Trophoblast cell (in vitro differentiated cells and primary cell): ENCODE results near the gene DGCR2.

Source experiments
- DNase-seq, 2 donors: peaks; one replicate each; pipeline ENCODE4 v3.0.0-alpha.2; 2016
- H2AFZ ChIP-seq: 2 replicates; pipeline ENCODE4 v1.6.1; 2013; ENCODE audit warnings: low read length, moderate library complexity, mild to moderate bottlenecking; ENCODE audit not compliant: insufficient read depth, poor library complexity
- H2AK5ac ChIP-seq: 2 replicates; pipeline ENCODE4 v1.6.1; 2013; ENCODE audit warnings: mild to moderate bottlenecking, low read length
- H2BK120ac ChIP-seq: 2 replicates; pipeline ENCODE4 v1.6.1; 2013; ENCODE audit warnings: low read length, mild to moderate bottlenecking, moderate library complexity; ENCODE audit not compliant: insufficient read depth, poor library complexity
- H2BK12ac ChIP-seq: 2 replicates; pipeline ENCODE4 v1.6.1; 2013; ENCODE audit warnings: mild to moderate bottlenecking, low read length, moderate library complexity
- H2BK5ac ChIP-seq: 2 replicates; pipeline ENCODE4 v1.6.1; 2013; ENCODE audit warnings: low read length, low read depth, moderate library complexity, mild to moderate bottlenecking; ENCODE audit not compliant: poor library complexity
- H3K14ac ChIP-seq: 2 replicates; pipeline ENCODE4 v1.6.1; 2013; ENCODE audit warnings: mild to moderate bottlenecking, low read length
- H3K18ac ChIP-seq: 2 replicates; pipeline ENCODE4 v1.6.1; 2013; ENCODE audit warnings: mild to moderate bottlenecking, low read length
- H3K23ac ChIP-seq: 2 replicates; pipeline ENCODE4 v1.6.1; 2013; ENCODE audit warnings: low read length
- H3K27ac ChIP-seq: 2 replicates; pipeline ENCODE4 v1.5.1; 2013; ENCODE audit warnings: low read depth, mild to moderate bottlenecking, inconsistent platforms, low read length, moderate library complexity
- H3K27me3 ChIP-seq: 2 replicates; pipeline ENCODE4 v1.6.1; 2013; ENCODE audit warnings: inconsistent platforms, mild to moderate bottlenecking, low read length, moderate library complexity; ENCODE audit not compliant: insufficient read depth
- H3K36me3 ChIP-seq, 2 experiments: 1 replicate in 1 of 2; 2 replicates in 1 of 2; pipeline ENCODE4 v1.6.1; 2013; ENCODE audit warnings: low read length in 2 of 2, mild to moderate bottlenecking in 2 of 2, moderate library complexity in 1 of 2; ENCODE audit not compliant: insufficient read depth in 2 of 2, control insufficient read depth in 1 of 2
- H3K4ac ChIP-seq: 2 replicates; pipeline ENCODE4 v1.6.1; 2013; ENCODE audit warnings: low read depth, mild to moderate bottlenecking, low read length, moderate library complexity
- H3K4me1 ChIP-seq, 2 experiments: 1 replicate in 1 of 2; 2 replicates in 1 of 2; pipeline ENCODE4 v1.6.1; 2013; ENCODE audit warnings: low read length in 2 of 2, mild to moderate bottlenecking in 2 of 2, moderate library complexity in 1 of 2; ENCODE audit not compliant: insufficient read depth in 2 of 2, control insufficient read depth in 1 of 2
- H3K4me2 ChIP-seq: 2 replicates; pipeline ENCODE4 v1.6.1; 2013; ENCODE audit warnings: inconsistent platforms, mild to moderate bottlenecking, low read length, moderate library complexity
- H3K4me3 ChIP-seq: 2 replicates; pipeline ENCODE4 v1.5.1; 2013; ENCODE audit warnings: mild to moderate bottlenecking, low read depth, low read length, inconsistent platforms
- H3K79me1 ChIP-seq: one replicate; pipeline ENCODE4 v1.6.1; 2013; ENCODE audit warnings: low read length
- H3K79me2 ChIP-seq: 2 replicates; pipeline ENCODE4 v1.6.1; 2013; ENCODE audit warnings: low read length, mild to moderate bottlenecking; ENCODE audit not compliant: control insufficient read depth, insufficient read depth, poor library complexity
- H3K9ac ChIP-seq: 2 replicates; pipeline ENCODE4 v1.6.1; 2013; ENCODE audit warnings: mild to moderate bottlenecking, low read length
- H3K9me3 ChIP-seq: 2 replicates; pipeline ENCODE4 v1.6.1; 2013; ENCODE audit warnings: low read depth, mild to moderate bottlenecking, control low read depth, inconsistent platforms, low read length; ENCODE audit not compliant: insufficient read depth
- H4K12ac ChIP-seq: 2 replicates; pipeline ENCODE4 v1.6.1; 2013; ENCODE audit warnings: low read depth, mild to moderate bottlenecking, low read length, moderate library complexity
- H4K8ac ChIP-seq: 2 replicates; pipeline ENCODE4 v1.6.1; 2013; ENCODE audit warnings: low read depth, mild to moderate bottlenecking, low read length, moderate library complexity
- H4K91ac ChIP-seq: one replicate; pipeline ENCODE4 v1.6.1; 2013; ENCODE audit warnings: low read depth, mild to moderate bottlenecking, low read length, moderate library complexity
- WGBS: extraction: QIAGEN DNeasy Blood & Tissue Kit; methylation state at CpG from one replicate; pipeline ENCODE4 v1.1.7; 2013; ENCODE audit warnings: missing lambda C conversion rate; ENCODE audit not compliant: insufficient read length, insufficient coverage; ENCODE audit errors: extremely low coverage; 5-methylcytosine and 5-hydroxymethylcytosine counted together

The DGCR2 gene

GRCh38 chr22:19037282-19038163 lies 84.7 kb downstream of the DGCR2 start:
- no peak overlapping the region for H2AK5ac ChIP-seq
- no peak overlapping the region for H2BK5ac ChIP-seq
- no peak for DNase-seq
- no peak overlapping the region for H3K4me2 ChIP-seq
- no peak overlapping the region for H3K4ac ChIP-seq
- no peak overlapping the region for H2BK120ac ChIP-seq
- H3K23ac ChIP-seq = no peak overlapping the region
- WGBS = no CpG with 5 or more reads among the region's 17 CpGs
- H4K12ac ChIP-seq = no peak overlapping the region
- no peak overlapping the region for H3K27ac ChIP-seq
- no peak overlapping the region for H3K9ac ChIP-seq
- H3K18ac ChIP-seq = no peak overlapping the region
- no peak overlapping the region for H2AFZ ChIP-seq
- H3K14ac ChIP-seq = no peak overlapping the region
- no peak overlapping the region for H3K4me3 ChIP-seq
- H4K91ac ChIP-seq = no peak overlapping the region
- peaks cover 49 to 52% of the 10 kb centered on the region in 2 experiments for H3K36me3 ChIP-seq
- no peaks in the 10 kb centered on the region for H3K79me1 ChIP-seq
- H3K27me3 ChIP-seq = no peaks in the 10 kb centered on the region
- no peaks in the 10 kb centered on the region for H3K4me1 ChIP-seq
- no peak overlapping the region for H4K8ac ChIP-seq
- H3K9me3 ChIP-seq = peaks cover 1% of the 10 kb centered on the region
- H3K79me2 ChIP-seq = no peaks in the 10 kb centered on the region
- no peak overlapping the region for H2BK12ac ChIP-seq

- no peaks in the 10 kb centered on the region for H3K79me2 ChIP-seq
- H4K12ac ChIP-seq = no peak overlapping the region
- H3K4me3 ChIP-seq = no peak overlapping the region
- H3K79me1 ChIP-seq = no peaks in the 10 kb centered on the region
- peaks cover 1% of the 10 kb centered on the region for H3K9me3 ChIP-seq
- DNase-seq = peak in 1 of 2 donors; percentile 12
- H2BK12ac ChIP-seq = no peak overlapping the region
- no peak overlapping the region for H3K4ac ChIP-seq
- H3K4me1 ChIP-seq = no peaks in the 10 kb centered on the region
- WGBS = no CpG with 5 or more reads among the region's 17 CpGs
- no peak overlapping the region for H4K91ac ChIP-seq
- H3K9ac ChIP-seq = no peak overlapping the region
- H4K8ac ChIP-seq = no peak overlapping the region
- no peak overlapping the region for H3K4me2 ChIP-seq
- H2BK5ac ChIP-seq = no peak overlapping the region
- H3K27ac ChIP-seq = no peak overlapping the region
- H3K27me3 ChIP-seq = no peaks in the 10 kb centered on the region
- H2AK5ac ChIP-seq = no peak overlapping the region
- H3K14ac ChIP-seq = no peak overlapping the region
- H2AFZ ChIP-seq = no peak overlapping the region
- H3K23ac ChIP-seq = no peak overlapping the region
- no peak overlapping the region for H3K18ac ChIP-seq
- no peak overlapping the region for H2BK120ac ChIP-seq
- peaks cover 40 to 43% of the 10 kb centered on the region in 2 experiments for H3K36me3 ChIP-seq
Measured at GRCh38 chr22:19036523-19037273, 85.5 kb downstream of the DGCR2 start.

GRCh38 chr22:19036229-19036522 lies 86.0 kb downstream of the DGCR2 start:
- H3K4me3 ChIP-seq = no peak overlapping the region
- H4K12ac ChIP-seq = no peak overlapping the region
- H3K79me1 ChIP-seq = no peaks in the 10 kb centered on the region
- H3K27ac ChIP-seq = no peak overlapping the region
- H3K9ac ChIP-seq = no peak overlapping the region
- WGBS = no CpG with 5 or more reads among the region's 4 CpGs
- H2BK12ac ChIP-seq = no peak overlapping the region
- no peak overlapping the region for H4K91ac ChIP-seq
- H2BK120ac ChIP-seq = no peak overlapping the region
- H3K14ac ChIP-seq = no peak overlapping the region
- no peak overlapping the region for H2AFZ ChIP-seq
- peaks cover 35 to 38% of the 10 kb centered on the region in 2 experiments for H3K36me3 ChIP-seq
- H3K27me3 ChIP-seq = no peaks in the 10 kb centered on the region
- no peak overlapping the region for H2BK5ac ChIP-seq
- H3K23ac ChIP-seq = no peak overlapping the region
- H3K9me3 ChIP-seq = peaks cover 1% of the 10 kb centered on the region
- H4K8ac ChIP-seq = no peak overlapping the region
- H2AK5ac ChIP-seq = no peak overlapping the region
- H3K4me1 ChIP-seq = no peaks in the 10 kb centered on the region
- no peaks in the 10 kb centered on the region for H3K79me2 ChIP-seq
- H3K4ac ChIP-seq = no peak overlapping the region
- no peak overlapping the region for H3K4me2 ChIP-seq
- H3K18ac ChIP-seq = no peak overlapping the region
- DNase-seq = no peak

GRCh38 chr22:19035474-19036228 lies 86.6 kb downstream of the DGCR2 start:
- H2BK5ac ChIP-seq = no peak overlapping the region
- no peak overlapping the region for H4K8ac ChIP-seq
- no peaks in the 10 kb centered on the region for H3K79me2 ChIP-seq
- no peak overlapping the region for H3K9ac ChIP-seq
- no peak overlapping the region for H4K91ac ChIP-seq
- WGBS = no CpG with 5 or more reads among the region's 14 CpGs
- no peaks in the 10 kb centered on the region for H3K4me1 ChIP-seq
- no peak overlapping the region for H2BK120ac ChIP-seq
- H2AK5ac ChIP-seq = no peak overlapping the region
- H4K12ac ChIP-seq = no peak overlapping the region
- no peak overlapping the region for H3K23ac ChIP-seq
- no peak overlapping the region for H3K4ac ChIP-seq
- peaks cover 30 to 33% of the 10 kb centered on the region in 2 experiments for H3K36me3 ChIP-seq
- H3K27me3 ChIP-seq = peaks cover 3% of the 10 kb centered on the region
- H3K9me3 ChIP-seq = peaks cover 1% of the 10 kb centered on the region
- no peak overlapping the region for H3K4me3 ChIP-seq
- H3K14ac ChIP-seq = no peak overlapping the region
- DNase-seq = peak in 1 of 2 donors; percentile 19
- H3K79me1 ChIP-seq = no peaks in the 10 kb centered on the region
- H3K18ac ChIP-seq = no peak overlapping the region
- no peak overlapping the region for H3K4me2 ChIP-seq
- no peak overlapping the region for H2AFZ ChIP-seq
- H3K27ac ChIP-seq = no peak overlapping the region
- H2BK12ac ChIP-seq = no peak overlapping the region
